NCI-H2107 (cell line): ENCODE measurements around the gene PPIL1.

Experiments
- DNase-seq: peaks from one replicate; lab custom pipeline; 2025; lab: John Stamatoyannopoulos, UW

PPIL1 gene

DNA sequence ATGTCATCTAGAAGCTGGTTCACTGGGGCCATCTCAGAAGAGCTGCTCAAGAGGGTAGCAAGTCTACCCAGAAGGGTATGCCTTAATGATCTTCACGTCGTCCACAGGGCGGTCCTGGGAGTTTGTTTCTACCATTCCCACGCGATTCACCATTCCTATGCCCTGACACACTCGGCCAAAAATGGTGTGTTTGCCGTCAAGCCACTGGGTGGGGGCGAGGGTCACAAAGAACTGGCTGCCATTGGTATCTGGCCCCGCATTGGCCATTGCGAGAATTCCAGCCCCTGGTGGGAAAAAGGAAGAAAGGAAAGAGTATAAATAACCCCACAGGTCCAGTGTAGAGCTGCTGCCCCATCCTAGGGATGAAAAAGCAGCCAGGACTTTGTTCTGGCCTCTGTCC is 18.9 kb downstream of the PPIL1 start:
- DNase-seq = no peak

DNA sequence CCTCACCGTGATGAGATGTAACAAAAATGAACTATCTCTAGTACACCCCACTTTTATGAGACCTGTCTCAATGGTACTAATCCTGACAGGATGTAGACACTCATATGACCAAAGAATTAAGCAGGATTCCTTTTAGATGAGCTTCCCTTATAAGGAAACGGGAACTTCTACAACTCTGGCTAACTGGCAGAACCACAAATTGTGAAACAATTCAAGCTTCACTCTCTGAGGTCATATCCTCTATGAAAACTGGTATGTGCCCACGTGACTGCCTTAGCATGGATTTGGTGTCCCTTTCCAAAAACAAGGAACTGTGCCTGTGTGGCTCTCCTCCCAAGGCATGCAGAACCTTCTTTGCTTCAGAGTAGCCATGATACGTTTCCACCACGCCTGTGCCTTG is 21.3 kb downstream of the PPIL1 start:
- no peak for DNase-seq

DNA sequence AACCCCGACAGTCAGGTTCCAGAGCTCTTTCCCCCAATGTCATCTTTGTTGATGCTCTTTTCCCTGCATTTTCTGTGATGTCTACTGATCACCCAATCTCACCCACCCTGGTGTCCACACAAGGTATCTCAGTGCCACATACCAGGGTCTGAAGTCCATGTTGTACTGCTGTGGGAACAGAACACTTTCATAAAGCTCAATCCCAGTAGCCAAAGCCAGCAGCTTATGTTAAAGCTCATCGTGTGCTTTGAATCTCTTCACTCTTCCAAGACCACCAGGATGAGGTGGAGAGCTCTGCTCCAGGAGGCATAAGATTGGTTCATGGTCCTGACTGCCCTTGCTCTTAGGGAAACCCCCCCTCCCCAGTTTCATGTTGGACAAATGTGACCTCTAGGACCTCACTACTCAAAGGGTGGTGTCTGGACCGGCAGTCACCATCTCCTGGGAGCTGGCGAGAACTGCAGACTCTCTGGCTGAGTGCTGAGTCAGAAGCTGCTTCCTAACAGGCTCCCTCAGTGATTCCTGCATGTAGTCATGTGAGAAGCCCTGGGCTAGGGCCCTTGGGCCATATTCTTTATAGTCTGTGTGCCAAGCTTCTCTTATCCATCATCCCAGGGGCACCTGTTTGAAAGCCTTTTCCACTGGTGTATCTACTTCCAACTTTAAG is 22.0 kb downstream of the PPIL1 start:
- DNase-seq = no peak

DNA sequence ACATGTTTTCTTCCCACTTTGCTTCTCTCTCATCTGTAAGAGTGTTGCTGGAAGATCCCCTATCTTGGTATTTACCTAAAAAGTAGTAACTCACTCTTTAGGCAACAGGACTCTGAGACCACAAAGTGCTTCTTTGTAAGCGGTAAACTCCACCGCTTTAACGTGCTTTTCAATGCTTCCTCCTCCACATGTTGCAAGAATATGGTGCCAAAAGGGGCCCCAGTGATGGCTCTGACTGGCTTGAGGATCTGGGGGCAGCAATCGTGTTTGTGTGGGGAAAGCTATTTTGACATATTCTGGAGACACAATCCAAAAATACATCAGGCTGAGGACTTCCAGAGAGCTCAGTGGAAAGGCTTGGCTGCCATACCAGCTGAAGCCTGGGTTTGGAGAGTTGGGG is 23.0 kb downstream of the PPIL1 start:
- no peak for DNase-seq

DNA sequence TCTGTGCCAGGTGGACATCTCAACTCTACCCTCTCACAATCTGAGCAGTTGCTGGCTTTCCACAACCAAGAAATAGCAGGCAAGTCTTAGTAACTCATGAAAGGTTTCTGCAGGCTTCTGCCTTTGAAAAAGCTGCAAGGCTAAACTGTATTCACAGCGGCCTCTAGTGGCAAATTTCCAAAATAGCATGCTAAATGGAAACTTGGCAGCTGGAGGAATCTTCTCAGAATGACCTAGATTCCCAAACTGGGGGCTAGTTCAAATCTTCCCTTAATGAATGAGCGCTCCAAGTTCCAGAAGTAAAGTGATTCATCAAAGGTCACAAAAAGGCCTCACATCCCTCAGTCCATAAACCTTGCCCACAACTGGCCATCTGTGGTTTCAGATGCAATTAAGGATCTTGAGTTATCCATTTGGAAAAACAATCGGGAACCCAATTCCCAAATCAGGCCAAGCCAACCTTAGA is 23.4 kb downstream of the PPIL1 start:
- DNase-seq = peak; percentile 61

DNA sequence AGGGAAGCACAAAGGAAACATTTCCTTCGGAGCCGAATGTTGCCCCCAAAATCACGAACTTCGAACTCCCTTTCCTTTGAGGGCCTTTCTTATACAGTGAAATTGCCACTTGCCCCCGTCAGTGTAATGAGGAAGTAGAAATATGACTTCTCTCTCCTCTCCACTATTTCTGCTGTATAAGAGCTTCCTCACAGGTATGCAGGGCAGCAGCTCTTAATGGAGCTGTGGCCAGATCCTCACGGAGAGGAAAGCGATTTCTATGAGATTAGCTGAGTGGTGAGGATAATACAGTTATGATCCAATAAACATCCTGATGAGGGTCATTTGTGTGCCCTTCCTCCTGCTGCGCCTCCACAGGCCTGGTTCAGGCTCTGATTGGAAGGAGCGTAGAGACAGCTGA is 24.6 kb downstream of the PPIL1 start:
- no peak for DNase-seq

DNA sequence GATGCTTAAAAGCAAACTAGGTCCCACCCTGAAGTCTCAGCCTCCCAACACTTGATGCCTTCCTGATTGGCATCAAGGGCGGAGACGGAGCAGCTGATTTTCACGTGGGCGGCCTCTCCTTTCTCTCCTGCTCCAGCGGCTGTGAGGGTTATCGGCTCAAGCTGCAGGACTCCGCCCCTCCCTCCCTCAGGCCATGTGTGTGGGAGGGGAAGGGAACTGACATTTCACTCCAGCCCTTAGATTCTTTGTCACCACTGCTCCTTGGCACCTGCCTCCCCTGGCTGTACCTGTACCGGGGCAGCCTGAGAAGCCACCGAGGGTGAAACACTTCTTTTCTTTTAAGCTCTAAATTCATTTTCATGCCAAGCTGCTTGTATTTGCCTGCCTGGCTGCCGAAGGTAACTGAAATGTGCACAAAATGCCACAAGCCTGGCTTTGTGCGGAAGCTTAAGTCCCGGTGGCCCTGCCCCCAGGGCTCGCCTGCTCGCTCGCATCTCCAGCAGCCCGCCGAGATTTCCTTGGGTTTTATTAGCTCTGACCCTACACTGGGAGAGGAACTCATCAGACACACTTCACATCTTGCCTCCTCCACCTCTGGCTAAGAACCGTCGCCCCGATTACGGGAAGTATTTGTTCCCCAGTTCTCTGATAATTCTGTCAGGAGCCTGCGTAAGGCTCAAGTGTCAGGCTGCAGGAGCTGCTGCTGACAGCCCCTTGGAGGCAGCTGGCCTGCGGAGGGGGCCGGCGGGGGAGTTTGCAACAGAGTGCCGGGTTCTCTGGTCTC is 25.8 kb downstream of the PPIL1 start:
- DNase-seq = no peak

DNA sequence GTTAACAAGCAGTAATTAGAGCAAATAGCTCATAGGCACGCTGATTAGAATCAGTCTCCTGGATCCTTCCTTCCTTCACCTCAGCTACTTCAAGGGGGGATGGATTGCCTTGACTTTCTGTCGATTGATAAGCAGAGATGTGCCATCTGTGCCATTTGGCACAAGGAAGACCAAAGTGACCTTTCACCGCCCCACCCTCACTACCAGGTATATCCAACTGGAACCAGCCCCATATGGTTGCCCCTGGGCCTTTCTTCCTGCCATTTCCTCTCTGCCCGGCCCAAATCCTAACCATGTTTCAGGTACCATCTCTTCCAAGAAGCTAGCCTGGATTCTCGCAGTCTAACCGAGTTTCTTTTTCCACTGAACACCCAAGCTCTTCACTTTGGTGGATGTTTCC is 26.6 kb downstream of the PPIL1 start:
- no peak for DNase-seq

DNA sequence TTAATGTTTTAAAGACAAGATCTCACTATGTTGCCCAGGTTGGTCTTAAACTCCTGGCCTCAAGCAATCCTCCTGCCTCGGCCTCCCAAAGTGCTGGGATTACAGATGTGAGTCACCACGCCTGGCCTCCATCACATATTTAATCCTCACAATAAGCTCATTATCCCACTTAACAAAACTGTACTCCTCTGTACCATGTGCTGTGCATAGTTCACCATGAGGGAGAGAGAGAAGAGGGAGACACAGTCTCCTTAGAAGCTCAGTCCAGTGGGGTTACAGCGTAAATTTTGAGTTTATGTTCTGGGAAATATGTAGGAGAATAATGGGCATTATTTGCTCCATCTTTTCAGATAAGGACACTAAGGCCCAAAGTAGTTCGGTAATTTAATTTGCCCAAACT is 27.5 kb downstream of the PPIL1 start:
- no peak for DNase-seq

DNA sequence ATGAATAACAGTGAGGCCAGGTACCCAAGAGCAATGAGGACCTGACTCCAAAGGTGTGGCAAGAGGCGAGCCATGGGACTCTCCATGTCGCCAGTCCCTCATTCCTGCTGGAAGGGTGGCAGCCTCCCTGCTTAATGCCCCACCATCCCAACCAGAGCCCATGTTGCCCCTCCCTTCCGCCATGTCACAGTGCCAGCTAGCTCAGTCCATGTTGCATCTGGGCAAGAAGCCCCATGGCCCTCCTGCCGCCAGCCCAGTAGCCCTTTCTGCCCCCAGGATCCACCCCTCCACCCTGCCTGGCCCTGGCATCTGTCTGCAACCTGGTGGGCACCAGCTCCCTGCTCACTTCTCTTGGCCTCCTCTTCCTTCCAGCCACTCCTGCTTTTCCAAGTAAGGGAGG is 29.4 kb downstream of the PPIL1 start:
- DNase-seq = no peak

DNA sequence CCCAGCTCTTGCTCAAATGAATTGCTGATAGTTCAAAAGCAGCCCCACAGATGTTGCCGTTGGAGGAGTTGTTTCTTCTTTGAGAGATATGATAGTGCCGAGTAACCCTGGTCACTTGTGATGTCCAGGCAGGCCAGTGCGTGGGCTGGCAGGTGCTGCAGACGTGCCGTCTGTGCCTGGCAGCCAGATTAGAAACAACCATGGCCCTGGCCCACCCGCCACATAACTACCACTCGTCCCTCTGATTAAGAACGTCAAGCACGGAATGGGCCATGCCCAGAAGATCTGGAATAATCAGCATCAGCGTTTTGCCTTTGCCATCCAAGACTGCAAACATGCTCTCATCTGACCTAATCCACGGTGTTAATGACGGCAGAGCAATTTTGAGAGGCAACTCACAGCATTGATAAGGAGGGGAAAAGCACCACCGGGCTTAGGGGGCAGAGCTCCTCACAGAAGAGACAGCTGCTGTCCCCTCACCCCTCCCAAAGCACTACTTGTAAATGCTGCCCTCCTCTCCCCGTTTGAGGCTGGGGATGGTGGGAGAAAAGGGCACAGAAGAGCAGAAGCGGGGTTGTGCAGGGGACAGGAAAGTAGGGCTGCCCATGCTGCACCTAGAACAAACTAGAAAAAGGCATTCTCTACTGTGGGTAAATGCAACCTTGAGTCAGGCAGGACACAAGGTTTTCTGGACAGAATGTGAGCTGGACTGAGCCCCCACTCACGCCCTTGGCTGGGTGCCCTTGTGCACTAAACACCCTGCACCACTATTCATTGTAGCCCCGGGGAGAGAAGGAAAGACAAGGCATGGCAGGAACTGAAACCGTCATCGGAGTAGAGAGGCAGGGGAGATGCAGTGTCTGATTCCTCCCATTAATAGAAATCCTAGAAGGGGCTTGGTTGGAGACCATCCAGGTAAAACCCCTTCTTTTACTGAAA is 30.1 kb downstream of the PPIL1 start:
- DNase-seq = no peak

DNA sequence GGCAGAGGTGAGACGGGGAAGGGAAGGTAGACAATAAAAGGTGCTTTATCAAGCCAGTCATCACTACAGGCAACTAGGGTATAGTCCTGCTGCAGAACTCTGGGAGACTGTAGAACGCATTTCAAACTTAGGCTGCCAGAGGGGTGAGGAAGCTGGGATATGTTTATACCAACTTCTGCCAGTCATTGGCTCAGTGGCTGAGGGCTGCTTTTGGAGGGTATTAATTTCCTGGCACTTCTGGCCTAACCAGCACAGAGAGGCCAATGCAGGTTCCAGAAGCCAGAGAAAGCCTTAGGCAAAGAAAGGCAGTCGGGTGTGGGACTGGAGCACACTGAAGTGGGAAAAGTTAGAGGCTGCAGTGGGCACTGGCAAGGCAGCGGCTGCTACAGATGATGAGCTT is 31.4 kb downstream of the PPIL1 start:
- DNase-seq = no peak

DNA sequence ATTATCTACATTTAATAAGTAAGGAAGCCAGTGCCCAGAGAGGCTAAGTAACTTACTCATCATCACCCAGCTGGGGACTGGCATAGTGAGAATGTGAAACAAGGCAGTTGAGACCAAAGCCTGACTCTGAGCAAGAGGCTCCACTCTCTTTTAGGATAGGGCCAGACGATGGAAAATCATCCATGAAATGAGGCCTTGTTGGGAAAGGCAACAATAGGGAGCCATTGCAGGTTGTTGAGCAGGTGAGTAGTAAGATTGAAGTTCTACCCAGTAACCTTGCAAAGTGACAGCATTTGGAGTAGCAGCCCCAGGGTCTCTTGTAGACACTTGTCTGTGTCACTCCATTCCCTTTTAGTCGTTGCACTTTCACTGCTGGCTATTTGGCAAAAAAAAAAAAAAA is 32.8 kb downstream of the PPIL1 start:
- no peak for DNase-seq

DNA sequence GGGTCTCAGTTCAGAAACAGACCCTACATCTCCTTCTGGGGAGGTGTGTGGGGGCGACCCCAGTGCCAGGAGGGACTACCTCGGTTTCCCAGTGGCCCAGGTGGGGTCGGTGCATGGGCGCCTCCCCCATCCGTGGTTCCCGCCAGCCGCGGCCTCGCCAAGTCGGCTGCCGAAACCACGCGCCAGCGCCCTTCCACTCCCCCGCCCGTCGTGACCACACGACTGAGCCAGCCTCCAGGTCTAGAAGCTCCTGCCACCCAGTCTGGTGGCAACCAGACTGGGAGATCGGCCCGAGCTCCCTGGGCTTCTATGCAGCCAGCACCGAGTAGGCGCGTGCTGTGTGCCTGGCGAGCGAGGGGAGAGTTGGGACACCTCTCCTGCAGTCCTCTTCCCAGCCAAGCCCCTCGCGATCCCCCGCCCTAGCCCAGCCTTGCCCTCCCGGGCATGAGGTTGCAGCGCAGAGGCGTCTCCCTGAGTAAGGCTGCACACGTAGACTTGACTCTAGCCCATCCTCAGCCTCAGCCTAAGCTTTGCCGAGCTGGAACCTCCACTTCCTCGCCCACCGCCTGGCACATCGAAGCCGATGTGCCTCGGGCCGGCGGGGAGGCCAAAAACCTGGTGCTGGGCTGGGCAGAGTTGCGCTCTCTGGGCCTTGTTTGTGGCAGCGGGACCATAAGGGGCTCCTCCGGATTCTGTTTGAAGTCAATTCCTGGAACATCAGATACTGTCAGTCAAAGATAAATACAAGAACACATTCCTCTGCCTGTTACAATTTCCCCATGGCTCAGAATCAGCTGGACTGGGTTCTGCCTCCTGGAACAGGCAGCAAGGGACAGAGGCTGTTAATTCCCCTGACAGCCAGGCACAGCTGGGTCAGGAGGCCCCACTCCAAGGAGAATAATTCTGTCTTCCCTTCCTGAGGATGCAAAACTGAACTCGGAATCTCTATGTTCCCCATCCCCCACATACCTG is 33.9 kb downstream of the PPIL1 start:
- no peak for DNase-seq

DNA sequence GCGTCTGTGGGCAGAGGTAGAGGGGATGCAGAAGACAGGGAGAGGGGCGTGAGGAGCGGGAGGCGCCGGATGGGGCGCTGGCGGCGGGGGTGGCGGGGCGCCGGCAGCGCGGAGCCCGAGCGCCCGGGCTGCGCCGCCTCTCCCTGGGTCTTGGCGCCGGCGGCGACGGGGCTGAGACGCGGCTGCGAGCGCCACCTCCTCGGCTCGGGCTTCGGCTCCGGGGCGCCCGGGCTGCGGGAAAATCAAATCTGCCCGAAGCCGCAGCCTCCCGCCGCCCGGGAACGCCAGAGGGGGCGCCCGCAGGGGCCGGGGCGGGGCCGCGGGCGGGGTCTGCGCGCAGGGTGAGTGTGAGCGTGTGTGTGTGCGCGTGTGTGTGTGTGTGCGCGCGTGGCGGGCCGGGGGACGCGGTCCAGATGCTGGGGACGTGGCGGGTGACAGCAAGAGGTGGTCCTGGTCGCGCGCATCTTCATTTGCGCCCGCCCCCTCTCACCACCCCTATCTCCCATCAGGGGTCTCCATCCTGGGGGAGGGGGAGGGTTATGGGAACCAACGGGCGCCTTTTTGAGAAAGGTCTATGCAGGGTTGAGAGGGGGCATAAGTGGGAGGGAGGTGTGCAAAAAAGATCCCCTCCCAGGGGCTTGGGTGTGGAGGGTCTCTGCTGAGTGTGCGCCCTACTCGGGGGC is 34.7 kb downstream of the PPIL1 start:
- no peak for DNase-seq

DNA sequence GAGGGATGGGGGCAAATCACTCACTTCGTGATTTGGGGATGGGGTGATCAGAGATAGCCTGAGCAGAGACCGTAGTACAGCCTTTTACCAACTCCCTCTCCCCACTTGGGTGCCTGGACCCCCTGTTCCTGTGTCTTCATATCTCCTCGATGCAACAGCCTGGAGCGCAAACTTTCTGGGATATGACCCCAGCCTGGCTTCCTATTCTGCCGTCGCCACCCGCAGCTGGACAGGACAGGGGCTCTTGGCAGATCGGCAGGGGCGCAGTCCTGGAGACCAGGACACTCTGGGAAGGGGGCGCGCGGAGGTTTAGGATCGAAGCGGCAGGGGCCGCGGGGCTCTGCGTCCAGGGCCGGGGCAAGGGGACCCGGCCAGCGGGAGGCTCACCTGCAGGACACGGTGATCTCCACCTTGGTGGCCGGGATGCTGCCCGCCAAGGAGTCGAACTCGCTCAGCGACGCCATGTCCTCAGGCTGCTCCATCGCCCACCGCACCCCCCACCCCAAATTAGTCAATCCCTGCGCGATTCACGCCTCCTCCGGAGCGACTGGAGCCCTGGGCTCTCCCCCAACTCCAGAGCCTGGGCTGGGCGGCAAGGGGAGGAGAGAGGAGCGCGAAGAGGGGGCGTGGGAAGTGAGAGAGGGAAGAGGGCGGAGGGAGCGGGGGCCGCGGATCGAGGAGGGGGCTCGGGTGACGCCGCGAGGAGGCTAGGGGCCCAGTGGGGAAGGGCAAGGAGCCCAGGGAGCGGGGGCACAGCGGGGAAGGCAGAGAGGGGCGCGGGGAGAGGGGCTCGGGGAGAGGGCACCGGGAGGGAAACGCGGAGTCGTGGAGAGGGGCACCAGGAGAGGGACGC is 35.5 kb downstream of the PPIL1 start, which contains the start of gene CPNE5:
TSS of gene CPNE5 (minus strand) at position 549 of the 853 bp plus-strand sequence. CDS start at position 482, 67 bp downstream.
- no peak for DNase-seq

DNA sequence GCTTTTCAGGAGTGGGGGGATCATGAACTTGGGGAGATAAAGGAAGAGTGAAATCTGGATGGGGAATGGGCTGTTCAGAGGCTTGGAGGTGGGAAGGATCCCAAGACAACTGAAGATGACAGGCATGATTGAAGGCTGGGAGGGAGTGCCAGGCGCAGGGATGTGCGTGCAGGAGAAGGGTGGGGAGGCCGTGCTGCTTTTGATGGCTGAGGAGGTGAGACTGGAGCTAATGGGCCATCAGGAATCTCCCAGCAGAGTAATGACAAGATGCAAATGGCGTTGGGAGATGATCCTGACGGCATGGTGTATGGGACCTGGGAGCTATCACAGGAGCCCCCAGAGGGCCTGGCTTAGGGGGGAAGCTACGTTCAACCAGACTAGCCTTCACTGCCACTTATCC is 36.9 kb downstream of the PPIL1 start:
- DNase-seq = no peak

DNA sequence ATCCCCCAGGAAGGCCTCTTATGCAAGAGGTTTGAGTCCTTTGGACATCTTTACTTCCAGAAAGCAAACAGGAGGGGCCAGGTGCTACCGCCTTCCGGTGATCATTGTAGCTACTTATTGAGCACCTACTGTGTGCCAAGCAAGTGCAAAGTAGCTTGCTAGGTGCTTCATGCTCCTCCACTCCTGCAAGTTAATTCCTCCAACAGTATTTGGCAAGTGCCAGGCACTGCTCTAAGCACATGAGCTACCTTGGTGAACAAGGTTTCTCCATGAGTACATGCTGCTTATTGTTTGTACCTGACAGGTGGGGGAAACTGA is 37.6 kb downstream of the PPIL1 start:
- no peak for DNase-seq

DNA sequence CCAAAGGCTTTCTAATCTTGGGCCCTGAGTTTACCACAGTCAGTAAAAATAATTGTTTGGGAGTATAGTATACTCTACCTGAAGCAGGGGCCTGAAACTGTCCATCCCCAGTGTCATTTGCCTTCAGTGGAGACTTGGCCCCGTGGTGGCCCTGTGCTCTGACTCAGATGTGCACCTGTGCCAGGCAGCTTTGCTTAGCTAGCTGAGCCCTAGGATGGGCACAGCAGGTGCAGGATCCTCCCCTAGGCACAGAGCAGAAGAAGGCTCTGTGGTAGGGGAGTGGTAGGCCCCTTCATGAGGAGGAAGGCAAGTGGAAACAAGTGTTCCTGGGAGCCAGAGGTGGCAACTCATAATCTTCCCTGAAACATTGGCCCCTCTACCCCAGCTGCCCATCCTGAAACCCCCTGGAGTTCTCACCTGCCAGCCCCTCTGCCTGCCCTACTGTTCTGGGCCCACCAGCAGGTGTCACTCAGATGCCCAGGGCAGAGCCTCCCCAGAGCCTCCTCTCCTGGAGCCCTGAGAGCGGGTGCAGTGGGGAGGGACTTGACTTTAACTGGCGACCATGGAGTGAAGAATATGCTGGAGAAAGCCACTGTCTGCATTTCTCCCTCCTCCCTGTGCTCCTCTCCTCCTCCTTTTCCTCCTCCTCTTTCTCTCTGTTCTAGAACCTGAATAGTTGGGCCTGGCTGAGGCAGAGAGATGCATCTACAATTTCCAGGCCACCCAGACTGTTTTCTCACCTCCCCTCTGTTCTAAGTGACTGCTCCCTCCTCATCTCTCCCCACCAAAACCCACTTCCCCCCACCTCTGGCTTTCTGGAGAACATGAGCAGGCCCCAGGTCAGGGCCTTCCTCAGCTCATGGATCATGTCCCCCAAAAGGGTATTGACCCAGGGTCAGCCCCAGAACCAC is 38.2 kb downstream of the PPIL1 start:
- DNase-seq = no peak
